ENCODE measurements around the gene LCN15. TPM values are rescaled to one million over a fixed set of nuclear protein-coding genes. Genes with fewer than 3 reads are reported as not detected.

Gene LCN15
- total RNA-seq, 1 experiment from 2014 or later = not detected

DNA sequence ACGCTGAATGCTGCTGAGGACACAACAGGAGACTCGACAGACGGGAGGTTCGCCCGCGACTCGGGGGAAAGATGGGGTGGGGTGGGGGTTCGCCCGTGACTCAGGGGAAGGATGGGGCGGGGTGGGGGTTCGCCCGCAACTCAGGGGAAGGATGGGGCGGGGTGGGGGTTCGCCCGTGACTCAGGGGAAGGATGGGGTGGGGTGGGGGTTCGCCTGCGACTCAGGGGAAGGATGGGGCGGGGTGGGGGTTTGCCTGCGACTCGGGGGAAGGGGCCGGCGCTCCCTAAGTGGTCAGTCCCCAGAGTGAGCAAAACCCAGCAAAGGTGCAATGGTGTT lies 18.2 kb downstream of the LCN15 start:
- Mint-ChIP-seq H3K27me3 (ENCODE audit: insufficient read depth, unreplicated experiment) (no peaks in the 10 kb centered on the region), H3K4me3 (ENCODE audit: unreplicated experiment) (no peak overlapping the region), H3K27ac (ENCODE audit: unreplicated experiment) (no peak overlapping the region), H3K9me3 (ENCODE audit: unreplicated experiment) (peaks cover 9% of the 10 kb centered on the region), H3K4me1 (ENCODE audit: low read depth, unreplicated experiment) (no peaks in the 10 kb centered on the region), H3K36me3 (ENCODE audit: insufficient read depth, unreplicated experiment) (no peaks in the 10 kb centered on the region)
- Histone ChIP-seq H3K9me3 (no peaks in the 10 kb centered on the region), H3K4me1 (no peaks in the 10 kb centered on the region), H3K36me3 (ENCODE audit: control insufficient read depth, insufficient read depth, low read length) (no peaks in the 10 kb centered on the region), H3K4me3 (ENCODE audit: low read depth, low read length) (no peak overlapping the region), H3K27me3 (replicated peaks; ENCODE audit: control insufficient read depth, insufficient read depth, low read length) (no peaks in the 10 kb centered on the region)
- BruUV-seq (replicated peaks) = no TSS peak
- intact Hi-C loops (cut with micrococcal nuclease; ENCODE audit: unreplicated experiment) = no loop called here
- ChIA-PET POLR2A (no interaction called here), CTCF (no interaction called here)
- TF ChIP-seq, protein P1, sequence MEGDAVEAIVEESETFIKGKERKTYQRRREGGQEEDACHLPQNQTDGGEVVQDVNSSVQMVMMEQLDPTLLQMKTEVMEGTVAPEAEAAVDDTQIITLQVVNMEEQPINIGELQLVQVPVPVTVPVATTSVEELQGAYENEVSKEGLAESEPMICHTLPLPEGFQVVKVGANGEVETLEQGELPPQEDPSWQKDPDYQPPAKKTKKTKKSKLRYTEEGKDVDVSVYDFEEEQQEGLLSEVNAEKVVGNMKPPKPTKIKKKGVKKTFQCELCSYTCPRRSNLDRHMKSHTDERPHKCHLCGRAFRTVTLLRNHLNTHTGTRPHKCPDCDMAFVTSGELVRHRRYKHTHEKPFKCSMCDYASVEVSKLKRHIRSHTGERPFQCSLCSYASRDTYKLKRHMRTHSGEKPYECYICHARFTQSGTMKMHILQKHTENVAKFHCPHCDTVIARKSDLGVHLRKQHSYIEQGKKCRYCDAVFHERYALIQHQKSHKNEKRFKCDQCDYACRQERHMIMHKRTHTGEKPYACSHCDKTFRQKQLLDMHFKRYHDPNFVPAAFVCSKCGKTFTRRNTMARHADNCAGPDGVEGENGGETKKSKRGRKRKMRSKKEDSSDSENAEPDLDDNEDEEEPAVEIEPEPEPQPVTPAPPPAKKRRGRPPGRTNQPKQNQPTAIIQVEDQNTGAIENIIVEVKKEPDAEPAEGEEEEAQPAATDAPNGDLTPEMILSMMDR (IDR thresholded peaks at IDR 0.05; ENCODE audit: insufficient read depth in 1 of 2, low read depth in 1 of 2, low read length in 1 of 2, severe bottlenecking in 1 of 2, unreplicated experiment in 1 of 2) = no peak
- no peak for DNase-seq

- H3K9me3 Mint-ChIP-seq (ENCODE audit: unreplicated experiment) = peaks cover 4% of the 10 kb centered on the region
- TF ChIP-seq, protein P1 (IDR thresholded peaks at IDR 0.05; ENCODE audit: insufficient read depth in 1 of 2, low read depth in 1 of 2, low read length in 1 of 2, severe bottlenecking in 1 of 2, unreplicated experiment in 1 of 2) = no peak
- DNase-seq = no peak
- Histone ChIP-seq H3K9me3 (no peaks in the 10 kb centered on the region), H3K27me3 (replicated peaks; ENCODE audit: control insufficient read depth, insufficient read depth, low read length) (no peaks in the 10 kb centered on the region), H3K4me1 (no peaks in the 10 kb centered on the region), H3K4me3 (ENCODE audit: low read depth, low read length) (no peak overlapping the region), H3K36me3 (ENCODE audit: control insufficient read depth, insufficient read depth, low read length) (no peaks in the 10 kb centered on the region)
- ChIA-PET CTCF (no interaction called here), POLR2A (no interaction called here)
- H3K27ac Mint-ChIP-seq (ENCODE audit: unreplicated experiment) = no peak overlapping the region
- H3K27me3 Mint-ChIP-seq (ENCODE audit: insufficient read depth, unreplicated experiment) = no peaks in the 10 kb centered on the region
- H3K4me3 Mint-ChIP-seq (ENCODE audit: unreplicated experiment) = no peak overlapping the region
- H3K36me3 Mint-ChIP-seq (ENCODE audit: insufficient read depth, unreplicated experiment) = no peaks in the 10 kb centered on the region
- intact Hi-C loops (cut with micrococcal nuclease; ENCODE audit: unreplicated experiment) = no loop called here
- no peaks in the 10 kb centered on the region for H3K4me1 Mint-ChIP-seq (ENCODE audit: low read depth, unreplicated experiment)
- BruUV-seq (replicated peaks) = no TSS peak
These were observed 18.7 kb downstream of the LCN15 start for GRCh38 chr9:136745389-136746154.

DNA sequence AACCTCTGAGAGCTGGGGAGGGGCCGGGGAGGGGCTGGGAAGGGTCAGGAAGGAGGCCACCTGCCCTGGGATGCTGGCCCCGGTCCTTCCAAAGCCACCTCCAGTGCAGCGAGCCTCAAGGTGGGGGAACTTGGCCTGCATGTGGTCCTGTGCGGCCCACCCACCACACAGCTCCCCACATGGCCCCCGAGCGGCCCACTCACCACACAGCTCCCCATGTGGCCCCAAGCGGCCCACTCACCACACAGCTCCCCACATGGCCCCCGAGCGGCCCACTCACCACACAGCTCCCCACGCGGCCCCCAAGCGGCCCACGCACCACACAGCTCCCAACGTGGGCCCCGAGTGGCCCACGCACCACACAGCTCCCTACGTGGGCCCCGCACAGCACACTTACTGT lies 19.5 kb downstream of the LCN15 start:
- Mint-ChIP-seq H3K36me3 (ENCODE audit: insufficient read depth, unreplicated experiment) (no peaks in the 10 kb centered on the region), H3K27ac (ENCODE audit: unreplicated experiment) (no peak overlapping the region), H3K27me3 (ENCODE audit: insufficient read depth, unreplicated experiment) (no peaks in the 10 kb centered on the region), H3K9me3 (ENCODE audit: unreplicated experiment) (no peaks in the 10 kb centered on the region), H3K4me1 (ENCODE audit: low read depth, unreplicated experiment) (no peaks in the 10 kb centered on the region), H3K4me3 (ENCODE audit: unreplicated experiment) (no peak overlapping the region)
- Histone ChIP-seq H3K36me3 (ENCODE audit: control insufficient read depth, insufficient read depth, low read length) (no peaks in the 10 kb centered on the region), H3K27me3 (replicated peaks; ENCODE audit: control insufficient read depth, insufficient read depth, low read length) (no peaks in the 10 kb centered on the region), H3K4me3 (ENCODE audit: low read depth, low read length) (no peak overlapping the region), H3K9me3 (no peaks in the 10 kb centered on the region), H3K4me1 (no peaks in the 10 kb centered on the region)
- DNase-seq = no peak
- ChIA-PET POLR2A (no interaction called here), CTCF (interaction anchor here (1.0 kb wide), 1 partner anchor 10 kb away, joined by 4 read pairs; no protein-coding TSS in a partner anchor)
- no TSS peak for BruUV-seq (replicated peaks)
- intact Hi-C loops (cut with micrococcal nuclease; ENCODE audit: unreplicated experiment) = no loop called here
- TF ChIP-seq, protein P1 (IDR thresholded peaks at IDR 0.05; ENCODE audit: insufficient read depth in 1 of 2, low read depth in 1 of 2, low read length in 1 of 2, severe bottlenecking in 1 of 2, unreplicated experiment in 1 of 2) = no peak

Data from Caco-2 (cell line).